ENCODE results near the gene ABCC8. TPM values are rescaled to one million over a fixed set of nuclear protein-coding genes. Genes with fewer than 3 reads are reported as not detected.

Gene ABCC8
- total and polyA plus RNA-seq, 9 of the 15 experiments (the other 6 are each of a cell fraction or from before 2014, with no cell fraction given): not detected

Other genes starting within 250 kb of the ABCC8 start
- 47.0 and 54.0 TPM in 2 replicates for gene NUCB2, start 200.1 kb downstream of the ABCC8 start, total RNA-seq (2014; rRNA removed)
- 67.3 and 81.6 TPM in 2 replicates for gene NUCB2, start 200.1 kb downstream of the ABCC8 start, total RNA-seq (2014; rRNA removed; fragmentation: Illumina TruSeq; extraction: Trizol)
- 97.3 and 108 TPM in 2 replicates for gene NUCB2, start 200.1 kb downstream of the ABCC8 start, total RNA-seq (2015; rRNA removed; fragmentation: Illumina TruSeq; extraction: Trizol)
- 55.6 and 62.0 TPM in 2 replicates for gene NUCB2, start 200.1 kb downstream of the ABCC8 start, total RNA-seq (2021)
- 72.7 and 92.4 TPM in 2 replicates for gene NUCB2, start 200.1 kb downstream of the ABCC8 start, polyA plus RNA-seq (2011; rRNA removed)
- gene NUCB2, start 200.1 kb downstream of the ABCC8 start, polyA plus RNA-seq (2014; fragmentation: Illumina TruSeq; extraction: Trizol): 66.1 and 84.6 TPM in 2 replicates
- gene NUCB2, start 200.1 kb downstream of the ABCC8 start, polyA plus RNA-seq (2014; fragmentation: Nextera tagmentation; extraction: Ambion mirVana): 10 to 100 TPM; 89.0 to 95.5 TPM
- 65.8 and 74.1 TPM in 2 replicates for gene NUCB2, start 200.1 kb downstream of the ABCC8 start, polyA plus RNA-seq (2014; rRNA removed)
- 23.7 and 28.4 TPM in 2 replicates for gene NCR3LG1, start 125.0 kb downstream of the ABCC8 start, total RNA-seq (2014; rRNA removed)
- gene NCR3LG1, start 125.0 kb downstream of the ABCC8 start, total RNA-seq (2014; rRNA removed; fragmentation: Illumina TruSeq; extraction: Trizol): 39.8 and 45.1 TPM in 2 replicates
- gene NCR3LG1, start 125.0 kb downstream of the ABCC8 start, total RNA-seq (2015; rRNA removed; fragmentation: Illumina TruSeq; extraction: Trizol): 36.2 and 38.1 TPM in 2 replicates
- gene NCR3LG1, start 125.0 kb downstream of the ABCC8 start, total RNA-seq (2021): 31.5 and 32.4 TPM in 2 replicates
- 21.5 and 25.1 TPM in 2 replicates for gene NCR3LG1, start 125.0 kb downstream of the ABCC8 start, polyA plus RNA-seq (2011; rRNA removed)
- gene NCR3LG1, start 125.0 kb downstream of the ABCC8 start, polyA plus RNA-seq (2014; fragmentation: Illumina TruSeq; extraction: Trizol): 30.8 and 33.8 TPM in 2 replicates
- 1 to 10 TPM; 4.1 to 6.6 TPM for gene NCR3LG1, start 125.0 kb downstream of the ABCC8 start, polyA plus RNA-seq (2014; fragmentation: Nextera tagmentation; extraction: Ambion mirVana)
- 13.8 and 17.3 TPM in 2 replicates for gene NCR3LG1, start 125.0 kb downstream of the ABCC8 start, polyA plus RNA-seq (2014; rRNA removed)
- gene KCNJ11, start 88.2 kb downstream of the ABCC8 start, total RNA-seq (2014; rRNA removed): 1.6 and 2.7 TPM in 2 replicates
- 0.41 and 0.62 TPM in 2 replicates for gene KCNJ11, start 88.2 kb downstream of the ABCC8 start, total RNA-seq (2014; rRNA removed; fragmentation: Illumina TruSeq; extraction: Trizol)
- 0.54 and 0.60 TPM in 2 replicates for gene KCNJ11, start 88.2 kb downstream of the ABCC8 start, total RNA-seq (2015; rRNA removed; fragmentation: Illumina TruSeq; extraction: Trizol)
- gene KCNJ11, start 88.2 kb downstream of the ABCC8 start, total RNA-seq (2021): 3.3 and 3.7 TPM in 2 replicates
- gene KCNJ11, start 88.2 kb downstream of the ABCC8 start, polyA plus RNA-seq (2011; rRNA removed): 0.85 and 1.8 TPM in 2 replicates
- 1.4 and 3.1 TPM in 2 replicates for gene KCNJ11, start 88.2 kb downstream of the ABCC8 start, polyA plus RNA-seq (2014; fragmentation: Illumina TruSeq; extraction: Trizol)
- not detected for gene KCNJ11, start 88.2 kb downstream of the ABCC8 start, polyA plus RNA-seq (2014; fragmentation: Nextera tagmentation; extraction: Ambion mirVana)
- gene KCNJ11, start 88.2 kb downstream of the ABCC8 start, polyA plus RNA-seq (2014; rRNA removed): 0.86 and 2.7 TPM in 2 replicates
- not detected in 2 replicates for gene USH1C, start 67.6 kb upstream of the ABCC8 start, total RNA-seq (2014; rRNA removed)
- gene USH1C, start 67.6 kb upstream of the ABCC8 start, total RNA-seq (2014; rRNA removed; fragmentation: Illumina TruSeq; extraction: Trizol): not detected in 2 replicates
- gene USH1C, start 67.6 kb upstream of the ABCC8 start, total RNA-seq (2015; rRNA removed; fragmentation: Illumina TruSeq; extraction: Trizol): not detected in 2 replicates
- not detected in 2 replicates for gene USH1C, start 67.6 kb upstream of the ABCC8 start, total RNA-seq (2021)
- gene USH1C, start 67.6 kb upstream of the ABCC8 start, polyA plus RNA-seq (2011; rRNA removed): not detected in 2 replicates
- gene USH1C, start 67.6 kb upstream of the ABCC8 start, polyA plus RNA-seq (2014; fragmentation: Illumina TruSeq; extraction: Trizol): not detected in 2 replicates
- gene USH1C, start 67.6 kb upstream of the ABCC8 start, polyA plus RNA-seq (2014; fragmentation: Nextera tagmentation; extraction: Ambion mirVana): not detected
- 0.04 TPM in 1 of 2 replicates, not detected in the other for gene USH1C, start 67.6 kb upstream of the ABCC8 start, polyA plus RNA-seq (2014; rRNA removed)
- gene OTOG, start 70.4 kb upstream of the ABCC8 start, total RNA-seq (2014; rRNA removed): not detected in 2 replicates
- gene OTOG, start 70.4 kb upstream of the ABCC8 start, total RNA-seq (2014; rRNA removed; fragmentation: Illumina TruSeq; extraction: Trizol): not detected in 2 replicates
- gene OTOG, start 70.4 kb upstream of the ABCC8 start, total RNA-seq (2015; rRNA removed; fragmentation: Illumina TruSeq; extraction: Trizol): not detected in 2 replicates
- gene OTOG, start 70.4 kb upstream of the ABCC8 start, total RNA-seq (2021): not detected in 2 replicates
- not detected in 2 replicates for gene OTOG, start 70.4 kb upstream of the ABCC8 start, polyA plus RNA-seq (2011; rRNA removed)
- not detected in 2 replicates for gene OTOG, start 70.4 kb upstream of the ABCC8 start, polyA plus RNA-seq (2014; fragmentation: Illumina TruSeq; extraction: Trizol)
- not detected for gene OTOG, start 70.4 kb upstream of the ABCC8 start, polyA plus RNA-seq (2014; fragmentation: Nextera tagmentation; extraction: Ambion mirVana)
- not detected in 2 replicates for gene OTOG, start 70.4 kb upstream of the ABCC8 start, polyA plus RNA-seq (2014; rRNA removed)
- not detected in 2 replicates for gene MYOD1, start 242.7 kb upstream of the ABCC8 start, total RNA-seq (2014; rRNA removed)
- not detected in 2 replicates for gene MYOD1, start 242.7 kb upstream of the ABCC8 start, total RNA-seq (2014; rRNA removed; fragmentation: Illumina TruSeq; extraction: Trizol)
- gene MYOD1, start 242.7 kb upstream of the ABCC8 start, total RNA-seq (2015; rRNA removed; fragmentation: Illumina TruSeq; extraction: Trizol): not detected in 2 replicates
- gene MYOD1, start 242.7 kb upstream of the ABCC8 start, total RNA-seq (2021): not detected in 2 replicates
- not detected in 2 replicates for gene MYOD1, start 242.7 kb upstream of the ABCC8 start, polyA plus RNA-seq (2011; rRNA removed)
- not detected in 2 replicates for gene MYOD1, start 242.7 kb upstream of the ABCC8 start, polyA plus RNA-seq (2014; fragmentation: Illumina TruSeq; extraction: Trizol)
- not detected for gene MYOD1, start 242.7 kb upstream of the ABCC8 start, polyA plus RNA-seq (2014; fragmentation: Nextera tagmentation; extraction: Ambion mirVana)
- not detected in 2 replicates for gene MYOD1, start 242.7 kb upstream of the ABCC8 start, polyA plus RNA-seq (2014; rRNA removed)